ENCODE data around the gene MEIS3. TPM values are rescaled to one million over a fixed set of nuclear protein-coding genes. Genes with fewer than 3 reads are reported as not detected.

Gene MEIS3
- total and polyA plus RNA-seq, 9 donors = 7.2 to 30.6 (median 18.6) TPM

DNA sequence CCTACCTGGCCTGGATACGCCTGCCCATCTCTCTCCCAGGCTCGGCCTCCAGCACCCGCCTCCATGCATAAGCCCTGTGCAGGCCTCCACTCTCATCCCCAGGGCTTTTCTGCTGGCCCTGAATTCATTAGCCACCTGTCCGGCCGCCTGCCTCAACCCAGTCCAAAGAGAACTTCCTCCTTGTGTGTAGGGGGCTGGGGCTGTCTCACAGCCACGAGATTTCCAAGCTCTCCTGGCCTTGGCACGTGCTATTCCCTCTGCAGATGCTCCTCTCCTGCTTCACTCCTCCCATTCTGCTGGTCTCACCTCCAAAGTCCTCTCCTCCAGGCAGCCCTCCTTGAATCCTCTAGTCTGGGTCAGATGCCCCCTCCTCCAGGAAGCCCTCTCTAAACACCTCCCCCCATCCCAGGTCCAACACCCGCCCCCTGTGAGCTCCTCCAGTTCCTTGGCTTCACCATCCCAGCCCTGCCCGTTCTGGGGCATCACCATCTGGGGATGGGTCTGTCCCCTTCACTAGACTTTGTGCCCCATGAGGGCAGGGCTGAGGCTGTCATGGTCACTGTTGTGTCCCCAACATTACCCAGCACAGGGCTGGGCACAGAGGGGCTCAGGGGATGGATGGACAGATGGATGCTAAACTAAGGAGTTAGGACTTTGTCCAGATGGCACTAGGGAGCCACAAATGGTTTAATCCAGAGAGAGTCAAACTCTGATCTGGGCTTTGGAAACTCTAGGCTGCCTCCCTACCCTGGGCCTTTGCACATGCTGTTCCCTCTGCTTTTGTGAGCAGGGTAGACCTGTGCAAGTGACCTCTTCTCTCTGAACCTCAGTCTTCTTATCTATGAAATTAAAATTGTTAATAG, 14.8 kb downstream of the MEIS3 start:
- Histone ChIP-seq H3K27ac (no peak overlapping the region), H3K27me3 (no peaks in the 10 kb centered on the region)

DNA sequence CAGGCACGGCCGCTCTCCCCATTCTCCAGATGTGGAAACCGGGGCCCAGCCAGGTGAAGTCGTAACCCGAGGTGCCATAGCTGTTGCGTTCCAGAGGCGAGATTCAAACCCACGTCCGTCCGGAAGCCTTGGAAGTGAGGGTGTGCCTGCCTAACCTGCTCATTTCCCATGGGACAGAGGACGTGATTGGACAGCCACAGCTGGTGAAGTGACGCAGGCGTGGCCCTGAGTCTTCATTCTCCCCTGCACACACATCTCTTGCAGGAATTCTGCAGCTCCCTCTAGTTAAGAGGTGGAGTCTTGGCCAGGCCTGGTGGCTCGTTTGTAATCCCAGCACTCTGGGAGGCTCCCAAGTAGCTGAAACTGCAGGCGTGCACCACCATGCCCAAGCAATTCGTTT, 16.8 kb downstream of the MEIS3 start:
- Histone ChIP-seq H3K9me3 (no peaks in the 10 kb centered on the region), H3K4me3 (no peak overlapping the region), H3K27ac (no peak overlapping the region), H3K36me3 (no peaks in the 10 kb centered on the region), H3K4me1 (ENCODE audit: insufficient read depth) (no peaks in the 10 kb centered on the region), H3K27me3 (no peaks in the 10 kb centered on the region)
- 78 to 84% (median 82%) methylated on average over 16 of the region's 16 CpGs for WGBS, 3 donors
- intact Hi-C loops (cut with DNase I) = loop anchor here in 1 of 4 donors (10.0 kb wide), 1 partner anchor 98 kb away; the partner anchor contains the start of gene C5AR1
- no peak for DNase-seq
- no peak for TF ChIP-seq POLR2A (IDR thresholded peaks at IDR 0.05)
- TF ChIP-seq, protein P1, sequence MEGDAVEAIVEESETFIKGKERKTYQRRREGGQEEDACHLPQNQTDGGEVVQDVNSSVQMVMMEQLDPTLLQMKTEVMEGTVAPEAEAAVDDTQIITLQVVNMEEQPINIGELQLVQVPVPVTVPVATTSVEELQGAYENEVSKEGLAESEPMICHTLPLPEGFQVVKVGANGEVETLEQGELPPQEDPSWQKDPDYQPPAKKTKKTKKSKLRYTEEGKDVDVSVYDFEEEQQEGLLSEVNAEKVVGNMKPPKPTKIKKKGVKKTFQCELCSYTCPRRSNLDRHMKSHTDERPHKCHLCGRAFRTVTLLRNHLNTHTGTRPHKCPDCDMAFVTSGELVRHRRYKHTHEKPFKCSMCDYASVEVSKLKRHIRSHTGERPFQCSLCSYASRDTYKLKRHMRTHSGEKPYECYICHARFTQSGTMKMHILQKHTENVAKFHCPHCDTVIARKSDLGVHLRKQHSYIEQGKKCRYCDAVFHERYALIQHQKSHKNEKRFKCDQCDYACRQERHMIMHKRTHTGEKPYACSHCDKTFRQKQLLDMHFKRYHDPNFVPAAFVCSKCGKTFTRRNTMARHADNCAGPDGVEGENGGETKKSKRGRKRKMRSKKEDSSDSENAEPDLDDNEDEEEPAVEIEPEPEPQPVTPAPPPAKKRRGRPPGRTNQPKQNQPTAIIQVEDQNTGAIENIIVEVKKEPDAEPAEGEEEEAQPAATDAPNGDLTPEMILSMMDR (IDR thresholded peaks at IDR 0.05) = no peak
- TF ChIP-seq EP300 (IDR thresholded peaks at IDR 0.05) = no peak

More for the DNA sequence above, 14.8 kb downstream of the MEIS3 start:
- 63 to 79% (median 64%) methylated on average over 9 of the region's 9 CpGs for WGBS, 3 donors
- Histone ChIP-seq H3K4me3 (no peak overlapping the region), H3K4me1 (ENCODE audit: insufficient read depth) (no peaks in the 10 kb centered on the region), H3K36me3 (no peaks in the 10 kb centered on the region), H3K9me3 (no peaks in the 10 kb centered on the region)
- intact Hi-C loops (cut with DNase I) = loop anchor here in 1 of 4 donors (10.0 kb wide), 1 partner anchor 100 kb away; the partner anchor contains the start of gene C5AR1
- DNase-seq = no peak
- TF ChIP-seq, protein P1 (IDR thresholded peaks at IDR 0.05) = no peak
- TF ChIP-seq EP300 (IDR thresholded peaks at IDR 0.05) (no peak), POLR2A (IDR thresholded peaks at IDR 0.05) (no peak)

DNA sequence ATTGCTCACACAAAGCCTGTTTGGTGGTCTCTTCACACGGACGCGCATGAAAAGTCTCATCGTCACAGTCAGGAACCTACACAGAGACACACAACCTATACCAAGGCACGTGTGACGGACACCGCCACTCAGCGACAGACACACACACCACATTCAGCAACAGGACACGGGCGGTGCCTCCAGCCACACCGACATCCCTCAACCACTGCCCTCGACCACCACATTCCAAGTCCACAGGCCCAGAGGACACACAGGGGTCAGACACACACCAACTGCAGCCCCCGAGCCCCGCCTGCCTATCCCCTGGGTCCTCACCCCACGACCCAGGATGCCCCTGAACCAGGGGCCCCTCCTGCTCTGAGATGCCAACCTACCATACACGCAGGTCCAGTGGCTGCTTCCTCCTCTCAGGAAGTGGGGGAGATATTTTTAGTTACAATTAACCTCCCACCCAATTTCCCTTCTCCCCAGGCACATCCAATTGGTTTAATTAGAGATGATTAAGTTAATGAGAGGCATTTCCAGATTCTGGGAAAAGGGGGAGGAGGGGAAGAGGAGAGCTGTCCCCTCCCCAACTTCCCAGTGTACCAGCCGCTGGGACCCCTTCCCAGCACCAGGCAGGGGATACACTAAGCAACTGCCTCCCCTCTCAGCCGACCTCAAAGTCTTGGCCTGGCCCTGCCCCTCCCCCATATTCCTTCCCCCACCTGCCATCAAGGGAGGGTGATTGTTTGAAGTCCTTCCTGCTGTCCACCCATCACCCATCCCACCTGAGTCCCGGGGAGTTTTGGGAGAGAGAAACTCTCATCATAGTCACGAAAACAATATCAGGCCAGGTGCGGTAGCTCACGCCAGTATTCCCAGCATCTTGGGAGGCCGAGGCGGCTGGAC, 20.4 kb downstream of the MEIS3 start:
- Histone ChIP-seq H3K4me3 (no peak overlapping the region), H3K4me1 (ENCODE audit: insufficient read depth) (no peaks in the 10 kb centered on the region), H3K9me3 (no peaks in the 10 kb centered on the region), H3K36me3 (no peaks in the 10 kb centered on the region), H3K27ac (no peak overlapping the region), H3K27me3 (no peaks in the 10 kb centered on the region)
- no peak for DNase-seq
- TF ChIP-seq POLR2A (IDR thresholded peaks at IDR 0.05) (no peak), EP300 (IDR thresholded peaks at IDR 0.05) (no peak)
- TF ChIP-seq, protein P1 (IDR thresholded peaks at IDR 0.05) = no peak
- intact Hi-C loops (cut with DNase I) = no loop called here
- WGBS, 3 donors = 25 to 35% (median 30%) methylated on average over 22 to 24 of the region's 24 CpGs

DNA sequence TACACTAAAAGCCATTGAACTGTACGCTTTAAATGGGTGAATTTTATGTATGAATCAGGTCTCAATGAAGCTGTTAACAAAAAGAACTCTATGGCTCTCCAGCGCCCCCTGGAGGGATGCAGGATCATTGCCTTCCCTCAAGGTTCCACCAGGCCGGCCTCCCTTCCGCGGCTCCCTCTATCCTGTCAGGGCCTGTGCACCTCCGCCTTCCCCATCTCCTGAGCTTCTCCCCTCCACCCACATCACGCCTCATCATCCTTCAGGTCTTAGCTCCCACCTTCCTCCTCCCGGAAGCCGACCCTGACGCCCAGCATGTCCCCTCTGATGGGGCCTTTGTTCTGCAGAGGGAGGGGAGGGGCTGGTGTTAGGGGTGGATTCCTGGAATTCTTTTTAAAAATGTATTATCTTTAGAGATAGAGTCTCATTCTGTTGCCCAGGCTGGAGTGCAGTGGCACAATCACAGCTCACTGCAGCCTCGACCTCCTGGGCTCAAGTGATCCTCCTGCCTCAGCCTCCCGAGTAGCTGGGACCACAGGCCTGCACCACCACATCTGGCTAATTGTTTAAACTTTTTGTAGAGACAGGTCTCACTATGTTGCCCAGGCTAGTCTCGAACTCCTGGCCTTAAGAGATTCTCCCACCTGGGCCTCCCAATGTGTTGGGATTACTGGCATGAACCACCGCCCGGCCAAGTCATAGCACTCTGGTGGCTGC, 27.7 kb downstream of the MEIS3 start:
- no peaks in the 10 kb centered on the region for H3K27me3 ChIP-seq
- TF ChIP-seq EP300 (IDR thresholded peaks at IDR 0.05) = no peak
- TF ChIP-seq, protein P1 (IDR thresholded peaks at IDR 0.05) = peak in 2 of 3 donors; percentile 29 to 33
- no peak overlapping the region for H3K27ac ChIP-seq
- intact Hi-C loops (cut with DNase I) = no loop called here
- no peaks in the 10 kb centered on the region for H3K36me3 ChIP-seq
- H3K4me3 ChIP-seq = no peak overlapping the region
- 28 to 33% (median 28%) methylated on average over 15 of the region's 15 CpGs for WGBS, 3 donors
- H3K9me3 ChIP-seq = no peaks in the 10 kb centered on the region
- H3K4me1 ChIP-seq (ENCODE audit: insufficient read depth) = no peaks in the 10 kb centered on the region
- peak; percentile 46 to 74 (median 65) for DNase-seq

Data from ovary (tissue), 9 donors.